Testis (tissue), 2 donors: ENCODE results near the gene PYGB.

Experiments used
- POLR2A ChIP-seq: fragments of 450-650 bp; IDR thresholded peaks from one replicate; pipeline ENCODE4 v1.6.1; 2017; ENCODE audit warnings: antibody characterized with exemption, mild to moderate bottlenecking, moderate library complexity
- TF ChIP-seq, protein P1 (sequence below), 3 experiments: fragments of 450-650 bp in 2 of 3; fragments of 200-600 bp in 1 of 3; sonication (generic) in 1 of 3; IDR thresholded peaks; one replicate each; pipeline ENCODE4 v1.5.1; 2016 to 2019; ENCODE audit warnings: antibody characterized with exemption in 3 of 3, mild to moderate bottlenecking in 2 of 3, moderate library complexity in 1 of 3

DNA sequence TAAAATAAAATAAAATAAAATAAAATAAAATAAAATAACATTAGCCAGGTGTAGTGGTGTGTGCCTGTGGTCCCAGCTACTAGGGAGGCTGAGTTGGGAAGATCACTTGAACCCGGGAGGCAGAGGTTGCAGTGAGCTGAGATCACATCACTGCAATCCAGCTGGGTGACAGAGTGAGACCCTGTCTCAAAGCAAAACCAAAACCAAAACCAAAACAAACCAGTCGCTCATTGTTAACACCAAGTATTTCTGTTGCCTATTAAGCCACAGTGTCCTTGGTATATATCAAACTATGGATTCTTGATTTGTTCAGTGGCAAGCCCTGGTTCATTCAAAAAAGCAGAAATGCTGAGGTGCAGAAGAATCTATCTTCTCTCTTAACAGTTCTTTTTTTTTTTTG lies 65.7 kb downstream of the PYGB start:
- TF ChIP-seq, protein P1, sequence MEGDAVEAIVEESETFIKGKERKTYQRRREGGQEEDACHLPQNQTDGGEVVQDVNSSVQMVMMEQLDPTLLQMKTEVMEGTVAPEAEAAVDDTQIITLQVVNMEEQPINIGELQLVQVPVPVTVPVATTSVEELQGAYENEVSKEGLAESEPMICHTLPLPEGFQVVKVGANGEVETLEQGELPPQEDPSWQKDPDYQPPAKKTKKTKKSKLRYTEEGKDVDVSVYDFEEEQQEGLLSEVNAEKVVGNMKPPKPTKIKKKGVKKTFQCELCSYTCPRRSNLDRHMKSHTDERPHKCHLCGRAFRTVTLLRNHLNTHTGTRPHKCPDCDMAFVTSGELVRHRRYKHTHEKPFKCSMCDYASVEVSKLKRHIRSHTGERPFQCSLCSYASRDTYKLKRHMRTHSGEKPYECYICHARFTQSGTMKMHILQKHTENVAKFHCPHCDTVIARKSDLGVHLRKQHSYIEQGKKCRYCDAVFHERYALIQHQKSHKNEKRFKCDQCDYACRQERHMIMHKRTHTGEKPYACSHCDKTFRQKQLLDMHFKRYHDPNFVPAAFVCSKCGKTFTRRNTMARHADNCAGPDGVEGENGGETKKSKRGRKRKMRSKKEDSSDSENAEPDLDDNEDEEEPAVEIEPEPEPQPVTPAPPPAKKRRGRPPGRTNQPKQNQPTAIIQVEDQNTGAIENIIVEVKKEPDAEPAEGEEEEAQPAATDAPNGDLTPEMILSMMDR (IDR thresholded peaks at IDR 0.05) = no peak
- TF ChIP-seq POLR2A = no peak
